Osteocyte (in vitro differentiated cells): ENCODE data around the gene PORCN. TPM values are rescaled to one million over a fixed set of nuclear protein-coding genes. Genes with fewer than 3 reads are reported as not detected.
"Not testable (repeated sequence)": the region's sequence is repeated elsewhere in the genome, so short reads cannot be mapped to it uniquely, and the experiment has no call there.

Experiments used
- DNase-seq: peaks from one replicate; pipeline ENCODE4 v3.0.0; 2021; ENCODE audit warnings: mixed read lengths; ENCODE audit not compliant: unreplicated experiment; ENCODE audit errors: extremely low spot score
- H3K27ac Mint-ChIP-seq: one replicate; pipeline ENCODE4 v1.8.0; 2021; ENCODE audit warnings: mild to moderate bottlenecking, mixed read lengths; ENCODE audit not compliant: unreplicated experiment
- H3K27me3 Mint-ChIP-seq: one replicate; pipeline ENCODE4 v1.8.0; 2021; ENCODE audit warnings: mixed read lengths; ENCODE audit not compliant: unreplicated experiment
- H3K36me3 Mint-ChIP-seq: one replicate; pipeline ENCODE4 v1.8.0; 2021; ENCODE audit warnings: mixed read lengths; ENCODE audit not compliant: unreplicated experiment
- H3K4me1 Mint-ChIP-seq: one replicate; pipeline ENCODE4 v1.8.0; 2021; ENCODE audit warnings: mixed read lengths; ENCODE audit not compliant: unreplicated experiment
- H3K4me3 Mint-ChIP-seq: one replicate; pipeline ENCODE4 v1.8.0; 2021; ENCODE audit warnings: mild to moderate bottlenecking, moderate library complexity, mixed read lengths; ENCODE audit not compliant: unreplicated experiment
- H3K9me3 Mint-ChIP-seq: one replicate; pipeline ENCODE4 v1.8.0; 2021; ENCODE audit warnings: mixed read lengths; ENCODE audit not compliant: unreplicated experiment
- total RNA-seq: library from RNA; stranded (reverse); gene quantifications from 2 replicates; pipeline ENCODE4 v1.2.1, GENCODE V29; 2021
- TF ChIP-seq, protein P1 (sequence below): fragments of 200-600 bp; sonication (generic); IDR thresholded peaks from 2 replicates; pipeline ENCODE4 v1.5.0; 2021; ENCODE audit warnings: antibody characterized with exemption, mild to moderate bottlenecking, moderate library complexity

PORCN gene
- total RNA-seq, 1 donor from 2014 or later: 20.2 TPM

DNA sequence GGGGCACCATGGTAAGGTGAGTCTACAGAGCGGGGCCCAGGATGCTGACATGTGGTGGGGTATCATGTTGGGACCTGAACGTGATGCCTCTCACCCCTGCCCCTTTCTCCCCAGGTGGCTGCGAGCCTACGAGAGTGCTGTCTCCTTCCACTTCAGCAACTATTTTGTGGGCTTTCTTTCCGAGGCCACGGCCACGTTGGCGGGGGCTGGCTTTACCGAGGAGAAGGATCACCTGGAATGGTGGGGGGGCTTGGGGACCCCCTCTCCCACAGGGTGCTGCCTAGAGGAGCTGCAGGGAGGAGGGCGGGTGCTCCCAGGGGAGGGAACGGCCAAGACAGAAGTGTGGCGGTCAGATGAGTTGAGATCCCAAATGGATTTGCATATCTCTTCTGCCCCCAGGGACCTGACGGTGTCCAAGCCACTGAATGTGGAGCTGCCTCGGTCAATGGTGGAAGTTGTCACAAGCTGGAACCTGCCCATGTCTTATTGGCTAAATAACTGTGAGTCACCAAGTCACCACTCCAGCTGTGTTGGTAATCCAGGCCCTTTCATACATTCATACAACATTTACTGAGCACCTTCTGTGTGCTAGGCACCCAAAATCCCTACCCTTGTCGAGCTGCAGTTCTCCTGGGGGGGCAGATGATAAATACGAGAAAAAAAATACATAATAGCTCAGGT, 5.5 kb downstream of the PORCN start:
- peaks cover 8% of the 10 kb centered on the region for H3K36me3 Mint-ChIP-seq
- H3K27me3 Mint-ChIP-seq: no peaks in the 10 kb centered on the region
- TF ChIP-seq, protein P1, sequence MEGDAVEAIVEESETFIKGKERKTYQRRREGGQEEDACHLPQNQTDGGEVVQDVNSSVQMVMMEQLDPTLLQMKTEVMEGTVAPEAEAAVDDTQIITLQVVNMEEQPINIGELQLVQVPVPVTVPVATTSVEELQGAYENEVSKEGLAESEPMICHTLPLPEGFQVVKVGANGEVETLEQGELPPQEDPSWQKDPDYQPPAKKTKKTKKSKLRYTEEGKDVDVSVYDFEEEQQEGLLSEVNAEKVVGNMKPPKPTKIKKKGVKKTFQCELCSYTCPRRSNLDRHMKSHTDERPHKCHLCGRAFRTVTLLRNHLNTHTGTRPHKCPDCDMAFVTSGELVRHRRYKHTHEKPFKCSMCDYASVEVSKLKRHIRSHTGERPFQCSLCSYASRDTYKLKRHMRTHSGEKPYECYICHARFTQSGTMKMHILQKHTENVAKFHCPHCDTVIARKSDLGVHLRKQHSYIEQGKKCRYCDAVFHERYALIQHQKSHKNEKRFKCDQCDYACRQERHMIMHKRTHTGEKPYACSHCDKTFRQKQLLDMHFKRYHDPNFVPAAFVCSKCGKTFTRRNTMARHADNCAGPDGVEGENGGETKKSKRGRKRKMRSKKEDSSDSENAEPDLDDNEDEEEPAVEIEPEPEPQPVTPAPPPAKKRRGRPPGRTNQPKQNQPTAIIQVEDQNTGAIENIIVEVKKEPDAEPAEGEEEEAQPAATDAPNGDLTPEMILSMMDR: no peak
- no peak overlapping the region for H3K4me3 Mint-ChIP-seq
- no peak overlapping the region for H3K27ac Mint-ChIP-seq
- no peak for DNase-seq
- H3K4me1 Mint-ChIP-seq: peaks cover 8% of the 10 kb centered on the region
- H3K9me3 Mint-ChIP-seq: no peaks in the 10 kb centered on the region

DNA sequence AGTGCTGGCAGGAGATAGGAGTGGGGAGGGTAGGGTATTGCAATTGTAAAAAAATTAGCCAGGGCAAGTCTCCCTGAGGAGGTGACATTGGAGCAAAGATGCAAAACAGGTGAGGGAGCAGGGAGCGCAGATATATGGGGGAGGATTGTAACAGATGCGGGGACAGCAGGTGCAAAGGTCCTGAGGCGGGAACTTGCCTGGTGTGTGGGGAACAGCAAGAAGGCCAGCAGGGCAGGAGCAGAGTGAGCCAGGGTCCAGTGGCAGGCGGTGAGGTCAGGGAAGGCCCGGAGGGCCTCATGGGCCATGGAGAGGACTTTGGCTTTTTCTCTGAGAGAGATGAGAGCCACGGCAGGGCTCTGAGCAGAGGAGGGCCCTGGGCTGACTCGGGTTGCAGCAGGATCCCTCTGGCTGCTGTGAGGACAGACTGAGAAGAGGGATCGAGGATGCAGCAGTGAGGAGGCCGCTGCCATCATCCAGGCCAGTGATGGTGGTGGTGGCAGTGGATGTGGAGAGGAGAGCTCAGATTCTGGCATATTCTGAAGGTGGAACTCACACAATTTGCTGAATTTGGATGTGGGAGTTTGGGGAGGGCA, 6.2 kb downstream of the PORCN start:
- H3K9me3 Mint-ChIP-seq: no peaks in the 10 kb centered on the region
- no peak overlapping the region for H3K27ac Mint-ChIP-seq
- TF ChIP-seq, protein P1: no peak
- H3K27me3 Mint-ChIP-seq: no peaks in the 10 kb centered on the region
- peaks cover under 1% of the 10 kb centered on the region for H3K4me1 Mint-ChIP-seq
- H3K4me3 Mint-ChIP-seq: no peak overlapping the region
- peaks cover 8% of the 10 kb centered on the region for H3K36me3 Mint-ChIP-seq
- no peak for DNase-seq

DNA sequence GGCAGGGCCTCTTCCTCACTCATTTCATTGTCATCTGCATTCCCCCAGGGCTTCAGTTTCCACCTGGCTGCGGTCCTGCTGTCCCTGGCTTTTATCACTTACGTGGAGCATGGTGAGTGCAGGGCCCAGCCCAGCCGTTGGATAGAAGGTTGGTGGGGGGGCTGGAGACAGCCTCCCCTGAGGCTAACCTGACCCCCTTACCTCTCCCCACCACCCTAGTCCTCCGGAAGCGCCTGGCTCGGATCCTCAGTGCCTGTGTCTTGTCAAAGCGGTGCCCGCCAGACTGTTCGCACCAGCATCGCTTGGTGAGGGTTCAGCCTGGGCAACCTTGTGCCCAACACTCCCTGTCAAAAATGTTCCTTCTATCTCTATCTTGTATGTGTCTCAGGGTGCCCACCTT, 7.0 kb downstream of the PORCN start:
- Mint-ChIP-seq H3K9me3 (no peaks in the 10 kb centered on the region), H3K4me3 (no peak overlapping the region), H3K27me3 (no peaks in the 10 kb centered on the region), H3K27ac (no peak overlapping the region), H3K36me3 (peaks cover 8% of the 10 kb centered on the region), H3K4me1 (no peaks in the 10 kb centered on the region)
- TF ChIP-seq, protein P1: no peak
- DNase-seq: no peak

DNA sequence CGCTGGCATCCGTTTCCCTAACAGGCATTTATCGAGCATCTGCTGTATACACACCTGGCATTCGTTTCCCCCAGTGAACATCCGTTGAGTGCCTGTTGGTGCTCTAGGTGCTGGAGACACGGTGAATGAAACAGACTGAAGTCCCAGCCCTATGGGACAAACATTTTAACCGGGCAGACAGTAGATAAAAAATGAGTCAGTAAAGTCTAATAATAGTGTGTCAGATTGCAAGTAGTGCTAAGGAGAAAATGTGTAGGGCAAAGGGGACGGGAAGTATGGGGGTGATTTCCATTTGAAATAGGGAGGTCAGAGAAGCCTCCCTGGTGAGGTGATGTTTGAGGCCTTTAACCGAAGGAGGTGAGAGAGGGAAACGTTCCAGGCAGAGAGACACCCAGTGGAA, 7.5 kb downstream of the PORCN start:
- H3K27ac Mint-ChIP-seq: no peak overlapping the region
- no peaks in the 10 kb centered on the region for H3K27me3 Mint-ChIP-seq
- H3K4me3 Mint-ChIP-seq: no peak overlapping the region
- peaks cover 8% of the 10 kb centered on the region for H3K36me3 Mint-ChIP-seq
- H3K4me1 Mint-ChIP-seq: no peaks in the 10 kb centered on the region
- no peak for DNase-seq
- TF ChIP-seq, protein P1: no peak
- no peaks in the 10 kb centered on the region for H3K9me3 Mint-ChIP-seq

DNA sequence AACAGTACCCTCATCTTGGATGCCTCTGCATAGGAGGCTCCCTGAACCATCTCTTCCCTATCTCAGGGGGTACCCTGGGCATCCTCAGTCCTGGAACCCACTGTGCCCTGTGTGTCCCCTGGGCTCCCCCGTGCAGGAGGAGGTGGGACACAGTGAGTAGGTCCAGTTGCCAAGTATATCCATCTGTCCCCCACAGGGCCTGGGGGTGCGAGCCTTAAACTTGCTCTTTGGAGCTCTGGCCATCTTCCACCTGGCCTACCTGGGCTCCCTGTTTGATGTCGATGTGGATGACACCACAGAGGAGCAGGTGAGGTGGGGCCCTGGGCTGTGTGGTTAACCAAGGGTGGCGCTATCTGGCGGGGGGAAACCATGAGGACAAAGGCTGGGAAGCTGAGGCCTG, 8.2 kb downstream of the PORCN start:
- Mint-ChIP-seq H3K27ac (no peak overlapping the region), H3K4me1 (peaks cover under 1% of the 10 kb centered on the region), H3K36me3 (peaks cover 8% of the 10 kb centered on the region), H3K4me3 (no peak overlapping the region), H3K9me3 (no peaks in the 10 kb centered on the region), H3K27me3 (no peaks in the 10 kb centered on the region)
- no peak for DNase-seq
- TF ChIP-seq, protein P1: no peak

DNA sequence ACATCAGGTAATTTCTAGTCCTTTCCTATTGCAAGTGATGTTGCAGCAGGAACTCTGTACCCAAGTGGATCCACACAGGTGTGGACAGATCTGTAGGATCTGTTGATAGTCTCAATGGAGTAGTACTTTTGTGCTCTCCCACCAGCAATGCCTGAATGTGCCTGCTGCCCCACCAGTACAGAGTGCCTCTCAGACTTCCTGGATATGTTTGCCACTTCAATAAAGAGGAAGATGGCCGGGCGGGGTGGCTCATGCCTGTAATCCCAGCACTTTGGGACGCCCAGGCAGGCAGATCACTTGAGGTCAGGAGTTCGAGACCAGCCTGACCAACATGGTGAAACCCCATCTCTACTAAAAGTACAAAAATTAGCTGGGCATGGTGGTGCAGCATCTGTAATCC, 10.7 kb downstream of the PORCN start:
- not testable (repeated sequence) for DNase-seq, H3K9me3 Mint-ChIP-seq, H3K27me3 Mint-ChIP-seq, H3K4me3 Mint-ChIP-seq, H3K36me3 Mint-ChIP-seq, H3K27ac Mint-ChIP-seq, H3K4me1 Mint-ChIP-seq
